ENCODE results near the gene KRTAP1-5.

DNA sequence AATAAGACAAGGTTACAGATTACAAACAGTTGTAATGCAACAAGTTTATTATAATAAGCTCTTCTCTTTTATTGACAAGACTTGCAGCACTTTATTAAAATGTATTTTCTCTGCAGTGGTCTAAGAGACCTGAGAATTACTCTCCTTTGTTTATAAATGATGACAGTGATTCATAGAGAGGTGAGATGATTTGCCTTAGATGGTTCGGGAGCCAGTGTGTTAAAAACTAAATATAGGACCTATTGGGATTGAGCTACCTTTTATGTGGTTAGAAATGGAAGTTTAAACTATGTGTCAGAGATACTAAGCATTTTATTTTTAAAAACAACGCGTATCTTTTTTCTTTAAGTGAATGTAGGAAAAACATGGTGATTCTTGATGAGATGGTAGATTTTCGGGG is 30.2 kb downstream of the KRTAP1-5 start:
- TF ChIP-seq POLR2A (IDR thresholded peaks at IDR 0.05; ENCODE audit: low read depth, low read length) (no peak), MYC (IDR thresholded peaks at IDR 0.05; ENCODE audit: insufficient read depth, insufficient read length, insufficient replicate concordance, low read length, severe bottlenecking) (no peak), CREB1 (IDR thresholded peaks at IDR 0.05; ENCODE audit: low read depth) (no peak), ZNF274 (IDR thresholded peaks at IDR 0.05; ENCODE audit: insufficient read depth, insufficient read length) (no peak), KAT2A (conservative IDR thresholded peaks at IDR 0.05; ENCODE audit: control insufficient read depth, low read depth, low read length) (no peak), RCOR1 (conservative IDR thresholded peaks at IDR 0.05; ENCODE audit: low read depth, low read length) (no peak), CEBPB (IDR thresholded peaks at IDR 0.05; ENCODE audit: borderline replicate concordance in 1 of 2, low read depth in 2 of 2, low read length in 2 of 2) (no peak), NFYA (IDR thresholded peaks at IDR 0.05; ENCODE audit: borderline replicate concordance, low read depth, low read length) (no peak), SRF (IDR thresholded peaks at IDR 0.05; ENCODE audit: low read depth in 2 of 2, low read length in 2 of 2) (no peak), ETV6 (conservative IDR thresholded peaks at IDR 0.05 in 1 of 2, IDR thresholded peaks at IDR 0.05 in 1 of 2; ENCODE audit: borderline replicate concordance in 1 of 2, low read depth in 1 of 2) (no peak)
- TF ChIP-seq, protein P1, sequence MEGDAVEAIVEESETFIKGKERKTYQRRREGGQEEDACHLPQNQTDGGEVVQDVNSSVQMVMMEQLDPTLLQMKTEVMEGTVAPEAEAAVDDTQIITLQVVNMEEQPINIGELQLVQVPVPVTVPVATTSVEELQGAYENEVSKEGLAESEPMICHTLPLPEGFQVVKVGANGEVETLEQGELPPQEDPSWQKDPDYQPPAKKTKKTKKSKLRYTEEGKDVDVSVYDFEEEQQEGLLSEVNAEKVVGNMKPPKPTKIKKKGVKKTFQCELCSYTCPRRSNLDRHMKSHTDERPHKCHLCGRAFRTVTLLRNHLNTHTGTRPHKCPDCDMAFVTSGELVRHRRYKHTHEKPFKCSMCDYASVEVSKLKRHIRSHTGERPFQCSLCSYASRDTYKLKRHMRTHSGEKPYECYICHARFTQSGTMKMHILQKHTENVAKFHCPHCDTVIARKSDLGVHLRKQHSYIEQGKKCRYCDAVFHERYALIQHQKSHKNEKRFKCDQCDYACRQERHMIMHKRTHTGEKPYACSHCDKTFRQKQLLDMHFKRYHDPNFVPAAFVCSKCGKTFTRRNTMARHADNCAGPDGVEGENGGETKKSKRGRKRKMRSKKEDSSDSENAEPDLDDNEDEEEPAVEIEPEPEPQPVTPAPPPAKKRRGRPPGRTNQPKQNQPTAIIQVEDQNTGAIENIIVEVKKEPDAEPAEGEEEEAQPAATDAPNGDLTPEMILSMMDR (IDR thresholded peaks at IDR 0.05 in 2 of 3, conservative IDR thresholded peaks at IDR 0.05 in 1 of 3; ENCODE audit: control insufficient read depth in 2 of 3, extremely low read depth in 1 of 3, insufficient read depth in 1 of 3, low read depth in 3 of 3, low read length in 3 of 3): no peak
- TF ChIP-seq, protein P2, sequence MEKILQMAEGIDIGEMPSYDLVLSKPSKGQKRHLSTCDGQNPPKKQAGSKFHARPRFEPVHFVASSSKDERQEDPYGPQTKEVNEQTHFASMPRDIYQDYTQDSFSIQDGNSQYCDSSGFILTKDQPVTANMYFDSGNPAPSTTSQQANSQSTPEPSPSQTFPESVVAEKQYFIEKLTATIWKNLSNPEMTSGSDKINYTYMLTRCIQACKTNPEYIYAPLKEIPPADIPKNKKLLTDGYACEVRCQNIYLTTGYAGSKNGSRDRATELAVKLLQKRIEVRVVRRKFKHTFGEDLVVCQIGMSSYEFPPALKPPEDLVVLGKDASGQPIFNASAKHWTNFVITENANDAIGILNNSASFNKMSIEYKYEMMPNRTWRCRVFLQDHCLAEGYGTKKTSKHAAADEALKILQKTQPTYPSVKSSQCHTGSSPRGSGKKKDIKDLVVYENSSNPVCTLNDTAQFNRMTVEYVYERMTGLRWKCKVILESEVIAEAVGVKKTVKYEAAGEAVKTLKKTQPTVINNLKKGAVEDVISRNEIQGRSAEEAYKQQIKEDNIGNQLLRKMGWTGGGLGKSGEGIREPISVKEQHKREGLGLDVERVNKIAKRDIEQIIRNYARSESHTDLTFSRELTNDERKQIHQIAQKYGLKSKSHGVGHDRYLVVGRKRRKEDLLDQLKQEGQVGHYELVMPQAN (conservative IDR thresholded peaks at IDR 0.05): no peak
- TF ChIP-seq, protein P3, sequence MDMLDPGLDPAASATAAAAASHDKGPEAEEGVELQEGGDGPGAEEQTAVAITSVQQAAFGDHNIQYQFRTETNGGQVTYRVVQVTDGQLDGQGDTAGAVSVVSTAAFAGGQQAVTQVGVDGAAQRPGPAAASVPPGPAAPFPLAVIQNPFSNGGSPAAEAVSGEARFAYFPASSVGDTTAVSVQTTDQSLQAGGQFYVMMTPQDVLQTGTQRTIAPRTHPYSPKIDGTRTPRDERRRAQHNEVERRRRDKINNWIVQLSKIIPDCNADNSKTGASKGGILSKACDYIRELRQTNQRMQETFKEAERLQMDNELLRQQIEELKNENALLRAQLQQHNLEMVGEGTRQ (IDR thresholded peaks at IDR 0.05; ENCODE audit: borderline replicate concordance, low read depth, low read length): no peak
- TF ChIP-seq, protein P4, sequence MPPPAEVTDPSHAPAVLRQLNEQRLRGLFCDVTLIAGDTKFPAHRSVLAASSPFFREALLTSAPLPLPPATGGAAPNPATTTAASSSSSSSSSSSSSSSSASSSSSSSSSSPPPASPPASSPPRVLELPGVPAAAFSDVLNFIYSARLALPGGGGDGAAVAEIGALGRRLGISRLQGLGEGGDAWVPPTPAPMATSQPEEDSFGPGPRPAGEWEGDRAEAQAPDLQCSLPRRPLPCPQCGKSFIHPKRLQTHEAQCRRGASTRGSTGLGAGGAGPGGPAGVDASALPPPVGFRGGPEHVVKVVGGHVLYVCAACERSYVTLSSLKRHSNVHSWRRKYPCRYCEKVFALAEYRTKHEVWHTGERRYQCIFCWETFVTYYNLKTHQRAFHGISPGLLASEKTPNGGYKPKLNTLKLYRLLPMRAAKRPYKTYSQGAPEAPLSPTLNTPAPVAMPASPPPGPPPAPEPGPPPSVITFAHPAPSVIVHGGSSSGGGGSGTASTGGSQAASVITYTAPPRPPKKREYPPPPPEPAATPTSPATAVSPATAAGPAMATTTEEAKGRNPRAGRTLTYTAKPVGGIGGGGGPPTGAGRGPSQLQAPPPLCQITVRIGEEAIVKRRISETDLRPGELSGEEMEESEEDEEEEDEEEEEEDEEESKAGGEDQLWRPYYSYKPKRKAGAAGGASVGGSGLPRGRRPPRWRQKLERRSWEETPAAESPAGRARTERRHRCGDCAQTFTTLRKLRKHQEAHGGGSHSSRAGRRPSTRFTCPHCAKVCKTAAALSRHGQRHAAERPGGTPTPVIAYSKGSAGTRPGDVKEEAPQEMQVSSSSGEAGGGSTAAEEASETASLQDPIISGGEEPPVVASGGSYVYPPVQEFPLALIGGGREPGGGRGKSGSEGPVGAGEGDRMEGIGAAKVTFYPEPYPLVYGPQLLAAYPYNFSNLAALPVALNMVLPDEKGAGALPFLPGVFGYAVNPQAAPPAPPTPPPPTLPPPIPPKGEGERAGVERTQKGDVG (CRISPR knock-in tag; IDR thresholded peaks at IDR 0.05): no peak

Measured in GM12878 (cell line).